GM12875 (cell line): ENCODE measurements around the gene MAPK8IP1.

Experiments
- H3K4me3 ChIP-seq: one replicate; pipeline ENCODE4 v1.5.1; 2011; ENCODE audit warnings: low read depth, low read length, control low read depth
- CTCF ChIP-seq: IDR thresholded peaks from 2 replicates; pipeline ENCODE4 v1.5.1; 2011; ENCODE audit warnings: low read depth, mild to moderate bottlenecking, control low read depth, inconsistent platforms, low read length, moderate library complexity, borderline replicate concordance; ENCODE audit not compliant: insufficient read depth

Gene MAPK8IP1

GRCh38 chr11:45881708-45882368 is 3.6 kb upstream of the MAPK8IP1 start:
- no peak for TF ChIP-seq CTCF
- H3K4me3 ChIP-seq = no peak overlapping the region

- H3K4me3 ChIP-seq = no peak overlapping the region
- no peak for TF ChIP-seq CTCF
Measured at GRCh38 chr11:45884596-45885185, 760 bp upstream of the MAPK8IP1 start.

- no peak for TF ChIP-seq CTCF
- peak overlapping the region; percentile 27 for H3K4me3 ChIP-seq
Measured at GRCh38 chr11:45885921-45886721, 670 bp downstream of the MAPK8IP1 start.

- TF ChIP-seq CTCF = no peak
- H3K4me3 ChIP-seq = no peak overlapping the region
Measured at GRCh38 chr11:45886816-45887520, 1.5 kb downstream of the MAPK8IP1 start.

- no peak overlapping the region for H3K4me3 ChIP-seq
Measured at GRCh38 chr11:45887587-45887986, 2.1 kb downstream of the MAPK8IP1 start.

GRCh38 chr11:45889555-45889954 is 4.1 kb downstream of the MAPK8IP1 start:
- no peak for TF ChIP-seq CTCF
- H3K4me3 ChIP-seq = no peak overlapping the region

More at GRCh38 chr11:45887587-45887986, 2.1 kb downstream of the MAPK8IP1 start:
- TF ChIP-seq CTCF = no peak
